Tibial nerve (tissue), 4 donors: ENCODE data around the gene SORCS3.

ENCODE experiments used
- EP300 ChIP-seq, 2 donors: sonication (generic); formaldehyde crosslinking; IDR thresholded peaks; one replicate each; pipeline ENCODE4 v1.6.1; 2017; ENCODE audit warnings: antibody characterized with exemption in 2 of 2, mild to moderate bottlenecking in 1 of 2
- TF ChIP-seq, protein P1 (sequence below), 5 experiments: fragments of 200-600 bp in 3 of 5; fragments of 450-650 bp in 2 of 5; sonication (generic) in 3 of 5; IDR thresholded peaks; one replicate each; pipeline ENCODE4 v1.5.1; 2016 to 2019; ENCODE audit warnings: antibody characterized with exemption in 5 of 5, mild to moderate bottlenecking in 3 of 5, moderate library complexity in 2 of 5

DNA sequence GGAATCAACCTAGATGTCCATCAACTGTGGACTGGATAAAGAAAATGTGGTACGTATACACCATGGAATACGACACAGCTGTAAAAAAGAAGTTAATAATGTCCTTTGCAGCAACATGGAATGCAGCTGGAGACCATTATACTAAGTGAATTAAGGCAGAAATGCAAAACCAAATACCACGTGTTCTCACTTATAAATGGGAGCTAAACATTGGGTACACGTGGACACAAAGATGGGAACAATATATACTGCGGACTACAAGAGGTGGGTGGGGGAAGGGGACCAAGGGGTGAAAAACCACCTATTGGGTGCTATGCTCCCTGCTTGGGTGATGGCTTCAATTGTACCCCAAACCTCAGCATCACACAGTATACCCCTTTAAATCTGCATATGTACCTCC, 385.5 kb downstream of the SORCS3 start:
- TF ChIP-seq, protein P1, sequence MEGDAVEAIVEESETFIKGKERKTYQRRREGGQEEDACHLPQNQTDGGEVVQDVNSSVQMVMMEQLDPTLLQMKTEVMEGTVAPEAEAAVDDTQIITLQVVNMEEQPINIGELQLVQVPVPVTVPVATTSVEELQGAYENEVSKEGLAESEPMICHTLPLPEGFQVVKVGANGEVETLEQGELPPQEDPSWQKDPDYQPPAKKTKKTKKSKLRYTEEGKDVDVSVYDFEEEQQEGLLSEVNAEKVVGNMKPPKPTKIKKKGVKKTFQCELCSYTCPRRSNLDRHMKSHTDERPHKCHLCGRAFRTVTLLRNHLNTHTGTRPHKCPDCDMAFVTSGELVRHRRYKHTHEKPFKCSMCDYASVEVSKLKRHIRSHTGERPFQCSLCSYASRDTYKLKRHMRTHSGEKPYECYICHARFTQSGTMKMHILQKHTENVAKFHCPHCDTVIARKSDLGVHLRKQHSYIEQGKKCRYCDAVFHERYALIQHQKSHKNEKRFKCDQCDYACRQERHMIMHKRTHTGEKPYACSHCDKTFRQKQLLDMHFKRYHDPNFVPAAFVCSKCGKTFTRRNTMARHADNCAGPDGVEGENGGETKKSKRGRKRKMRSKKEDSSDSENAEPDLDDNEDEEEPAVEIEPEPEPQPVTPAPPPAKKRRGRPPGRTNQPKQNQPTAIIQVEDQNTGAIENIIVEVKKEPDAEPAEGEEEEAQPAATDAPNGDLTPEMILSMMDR (IDR thresholded peaks at IDR 0.05): no peak
- TF ChIP-seq EP300 (IDR thresholded peaks at IDR 0.05): no peak
